Eye (tissue), 1 donor: ENCODE results near the gene RNLS.
"Not testable (repeated sequence)": the region's sequence is repeated elsewhere in the genome, so short reads cannot be mapped to it uniquely, and the experiment has no call there.

Experiments
- DNase-seq: peaks from one replicate; pipeline ENCODE4 v3.0.0-alpha.2; 2015

Gene RNLS

GRCh38 chr10:88383276-88383675 is 199.8 kb downstream of the RNLS start:
- DNase-seq: no peak

- DNase-seq: no peak
Measured at GRCh38 chr10:88382699-88383098, 200.4 kb downstream of the RNLS start.

- DNase-seq: no peak
Measured at GRCh38 chr10:88379575-88379974, 203.5 kb downstream of the RNLS start.

GRCh38 chr10:88377510-88377909 is 205.6 kb downstream of the RNLS start:
- DNase-seq: no peak

GRCh38 chr10:88374392-88375175 is 208.5 kb downstream of the RNLS start:
- DNase-seq: no peak

- no peak for DNase-seq
Measured at GRCh38 chr10:88372881-88373592, 210.1 kb downstream of the RNLS start.

GRCh38 chr10:88372051-88372715 is 210.9 kb downstream of the RNLS start:
- DNase-seq: no peak

GRCh38 chr10:88370713-88371112 is 212.4 kb downstream of the RNLS start:
- DNase-seq: no peak

GRCh38 chr10:88366772-88367171 is 216.3 kb downstream of the RNLS start:
- no peak for DNase-seq

- DNase-seq: peak; percentile 47
Measured at GRCh38 chr10:88361995-88362807, 220.9 kb downstream of the RNLS start.

- DNase-seq: peak; percentile 32
Measured at GRCh38 chr10:88361494-88361893, 221.6 kb downstream of the RNLS start.

- DNase-seq: not testable (repeated sequence)
Measured at GRCh38 chr10:88355750-88356149, 227.4 kb downstream of the RNLS start.

- DNase-seq: no peak
Measured at GRCh38 chr10:88347597-88348304, 235.4 kb downstream of the RNLS start.

- DNase-seq: no peak
Measured at GRCh38 chr10:88347022-88347421, 236.1 kb downstream of the RNLS start.

GRCh38 chr10:88346144-88346977 is 236.8 kb downstream of the RNLS start:
- DNase-seq: no peak

- no peak for DNase-seq
Measured at GRCh38 chr10:88343761-88344484, 239.2 kb downstream of the RNLS start.

GRCh38 chr10:88342733-88343310 is 240.3 kb downstream of the RNLS start:
- DNase-seq: no peak

GRCh38 chr10:88337134-88337533 is 246.0 kb downstream of the RNLS start:
- no peak for DNase-seq

GRCh38 chr10:88336334-88336733 is 246.8 kb downstream of the RNLS start:
- DNase-seq: no peak

- no peak for DNase-seq
Measured at GRCh38 chr10:88333248-88333630, 249.9 kb downstream of the RNLS start.
